ENCODE measurements around the gene KCNJ10. TPM values are rescaled to one million over a fixed set of nuclear protein-coding genes. Genes with fewer than 3 reads are reported as not detected.

Gene KCNJ10
- total RNA-seq, 6 experiments from 2014 or later: 0.23 to 3.1 (median 0.31) TPM; not detected in 1

- H3K27me3 ChIP-seq: no peaks in the 10 kb centered on the region
- H3K27ac ChIP-seq: no peak overlapping the region
- 79% methylated on average over 5 of the region's 5 CpGs for WGBS (ENCODE audit: insufficient coverage, low coverage, low lambda C conversion rate, missing lambda C conversion rate)
- DNase-seq: no peak
- H3K4me1 ChIP-seq: peaks cover 0 to 3% (median 0%) of the 10 kb centered on the region in 4 donors
- no peak for TF ChIP-seq POLR2A (IDR thresholded peaks at IDR 0.05)
- TF ChIP-seq, protein P1, sequence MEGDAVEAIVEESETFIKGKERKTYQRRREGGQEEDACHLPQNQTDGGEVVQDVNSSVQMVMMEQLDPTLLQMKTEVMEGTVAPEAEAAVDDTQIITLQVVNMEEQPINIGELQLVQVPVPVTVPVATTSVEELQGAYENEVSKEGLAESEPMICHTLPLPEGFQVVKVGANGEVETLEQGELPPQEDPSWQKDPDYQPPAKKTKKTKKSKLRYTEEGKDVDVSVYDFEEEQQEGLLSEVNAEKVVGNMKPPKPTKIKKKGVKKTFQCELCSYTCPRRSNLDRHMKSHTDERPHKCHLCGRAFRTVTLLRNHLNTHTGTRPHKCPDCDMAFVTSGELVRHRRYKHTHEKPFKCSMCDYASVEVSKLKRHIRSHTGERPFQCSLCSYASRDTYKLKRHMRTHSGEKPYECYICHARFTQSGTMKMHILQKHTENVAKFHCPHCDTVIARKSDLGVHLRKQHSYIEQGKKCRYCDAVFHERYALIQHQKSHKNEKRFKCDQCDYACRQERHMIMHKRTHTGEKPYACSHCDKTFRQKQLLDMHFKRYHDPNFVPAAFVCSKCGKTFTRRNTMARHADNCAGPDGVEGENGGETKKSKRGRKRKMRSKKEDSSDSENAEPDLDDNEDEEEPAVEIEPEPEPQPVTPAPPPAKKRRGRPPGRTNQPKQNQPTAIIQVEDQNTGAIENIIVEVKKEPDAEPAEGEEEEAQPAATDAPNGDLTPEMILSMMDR (IDR thresholded peaks at IDR 0.05): no peak
- peaks cover 0 to 1% (median under 1%) of the 10 kb centered on the region in 4 donors for H3K36me3 ChIP-seq
- no peaks in the 10 kb centered on the region for H3K9me3 ChIP-seq
- no peak overlapping the region for H3K4me3 ChIP-seq
- intact Hi-C loops (cut with DNase I): no loop called here
- no peak for ATAC-seq
These were observed 16.5 kb upstream of the KCNJ10 start for GRCh38 chr1:160086456-160086892.

- peak; percentile 80 to 91 (median 88) for ATAC-seq
- Histone ChIP-seq H3K4me1 (peaks cover 0 to 3% (median 0%) of the 10 kb centered on the region in 4 donors), H3K27me3 (no peaks in the 10 kb centered on the region), H3K27ac (no peak overlapping the region), H3K4me3 (no peak overlapping the region), H3K9me3 (no peaks in the 10 kb centered on the region), H3K36me3 (no peaks in the 10 kb centered on the region)
- TF ChIP-seq, protein P1 (IDR thresholded peaks at IDR 0.05): peak; percentile 70 to 94 (median 92)
- TF ChIP-seq POLR2A (IDR thresholded peaks at IDR 0.05): no peak
- DNase-seq: peak; percentile 79 to 85 (median 82)
- intact Hi-C loops (cut with DNase I): no loop called here
- WGBS (ENCODE audit: insufficient coverage, low coverage, low lambda C conversion rate, missing lambda C conversion rate): 54% methylated on average over 15 of the region's 19 CpGs
These were observed 15.9 kb upstream of the KCNJ10 start for GRCh38 chr1:160085686-160086455.

DNA sequence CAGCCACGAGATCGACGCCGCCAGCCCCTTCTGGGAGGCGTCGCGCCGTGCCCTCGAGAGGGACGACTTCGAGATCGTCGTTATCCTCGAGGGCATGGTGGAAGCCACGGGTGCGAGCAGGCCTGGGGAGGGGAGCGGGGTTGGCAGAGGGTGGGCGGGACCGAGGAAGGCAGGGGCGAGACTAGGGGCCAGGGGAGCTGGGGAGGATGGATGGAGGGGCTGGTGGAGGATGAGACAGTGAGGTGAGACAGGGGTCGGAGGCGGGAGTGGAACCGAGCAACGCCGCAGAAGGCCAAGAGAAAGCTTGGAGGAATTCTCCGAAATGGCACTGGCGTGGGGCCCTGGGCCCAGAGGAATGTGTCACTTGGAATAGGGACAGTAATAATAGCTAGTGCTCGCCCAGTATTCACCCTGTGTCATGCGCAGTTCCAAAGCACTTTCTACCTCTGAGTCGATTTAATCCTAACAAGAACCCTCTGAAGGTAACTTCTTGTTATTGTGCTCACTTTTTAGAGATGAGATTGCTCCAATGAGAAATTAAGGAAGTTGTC, 14.9 kb upstream of the KCNJ10 start:
- H3K4me1 ChIP-seq: peaks cover 0 to 3% (median 0%) of the 10 kb centered on the region in 4 donors
- no peaks in the 10 kb centered on the region for H3K27me3 ChIP-seq
- intact Hi-C loops (cut with DNase I): loop anchor here in 1 of 2 donors (5.0 kb wide), 1 partner anchor 43 kb away; no protein-coding TSS in a partner anchor
- 86% methylated on average over 19 of the region's 30 CpGs for WGBS (ENCODE audit: insufficient coverage, low coverage, low lambda C conversion rate, missing lambda C conversion rate)
- H3K27ac ChIP-seq: no peak overlapping the region
- no peaks in the 10 kb centered on the region for H3K9me3 ChIP-seq
- DNase-seq: peak in 1 of 3 donors; percentile 54
- H3K4me3 ChIP-seq: no peak overlapping the region
- TF ChIP-seq POLR2A (IDR thresholded peaks at IDR 0.05): no peak
- TF ChIP-seq, protein P1 (IDR thresholded peaks at IDR 0.05): no peak
- no peaks in the 10 kb centered on the region for H3K36me3 ChIP-seq
- no peak for ATAC-seq

DNA sequence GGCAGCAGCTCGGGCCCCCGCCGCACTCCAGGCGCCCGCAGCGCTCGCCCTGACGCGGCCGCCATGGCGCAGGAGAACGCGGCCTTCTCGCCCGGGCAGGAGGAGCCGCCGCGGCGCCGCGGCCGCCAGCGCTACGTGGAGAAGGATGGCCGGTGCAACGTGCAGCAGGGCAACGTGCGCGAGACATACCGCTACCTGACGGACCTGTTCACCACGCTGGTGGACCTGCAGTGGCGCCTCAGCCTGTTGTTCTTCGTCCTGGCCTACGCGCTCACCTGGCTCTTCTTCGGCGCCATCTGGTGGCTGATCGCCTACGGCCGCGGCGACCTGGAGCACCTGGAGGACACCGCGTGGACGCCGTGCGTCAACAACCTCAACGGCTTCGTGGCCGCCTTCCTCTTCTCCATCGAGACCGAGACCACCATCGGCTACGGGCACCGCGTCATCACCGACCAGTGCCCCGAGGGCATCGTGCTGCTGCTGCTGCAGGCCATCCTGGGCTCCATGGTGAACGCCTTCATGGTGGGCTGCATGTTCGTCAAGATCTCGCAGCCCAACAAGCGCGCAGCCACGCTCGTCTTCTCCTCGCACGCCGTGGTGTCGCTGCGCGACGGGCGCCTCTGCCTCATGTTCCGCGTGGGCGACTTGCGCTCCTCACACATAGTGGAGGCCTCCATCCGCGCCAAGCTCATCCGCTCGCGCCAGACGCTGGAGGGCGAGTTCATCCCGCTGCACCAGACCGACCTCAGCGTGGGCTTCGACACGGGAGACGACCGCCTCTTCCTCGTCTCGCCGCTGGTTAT, 14.2 kb upstream of the KCNJ10 start:
- Histone ChIP-seq H3K9me3 (no peaks in the 10 kb centered on the region), H3K36me3 (no peaks in the 10 kb centered on the region), H3K4me1 (peaks cover 0 to 3% (median 0%) of the 10 kb centered on the region in 4 donors), H3K4me3 (peak overlapping the region in 2 of 3 donors; percentile 23 to 42), H3K27me3 (no peaks in the 10 kb centered on the region), H3K27ac (no peak overlapping the region)
- ATAC-seq (peak; percentile 86 to 90 (median 88)), DNase-seq (peak; percentile 78 to 86 (median 79))
- no peak for TF ChIP-seq POLR2A (IDR thresholded peaks at IDR 0.05)
- TF ChIP-seq, protein P1 (IDR thresholded peaks at IDR 0.05): peak; percentile 62 to 81 (median 80)
- intact Hi-C loops (cut with DNase I): loop anchor here in 1 of 2 donors (5.0 kb wide), 1 partner anchor 42 kb away; no protein-coding TSS in a partner anchor
- WGBS (ENCODE audit: insufficient coverage, low coverage, low lambda C conversion rate, missing lambda C conversion rate): 31% methylated on average over 17 of the region's 96 CpGs

Measured in right lobe of liver (tissue), 6 donors.